Upper lobe of left lung (tissue), 6 donors: ENCODE measurements around the gene MED13L. TPM values are rescaled to one million over a fixed set of nuclear protein-coding genes. Genes with fewer than 3 reads are reported as not detected.

Experiments used
- ATAC-seq, 2 donors: fragments of 200-7000 bp; cut with Tn5 transposase; one replicate each; pipeline ENCODE4 v1.9.1; 2022; ENCODE audit warnings: mild to moderate bottlenecking in 2 of 2, moderate library complexity in 2 of 2; ENCODE audit not compliant: low FRiP score in 2 of 2
- DNase-seq, 2 donors: peaks; one replicate each; pipeline ENCODE4 v3.0.0-alpha.2; 2019 to 2020
- H3K27ac ChIP-seq, 4 donors: fragments of 200-600 bp; sonication (generic); one replicate each; pipeline ENCODE4 v1.5.1; 2016 to 2019
- H3K27me3 ChIP-seq, 4 donors: fragments of 200-600 bp; sonication (generic); one replicate each; pipeline ENCODE4 v1.5.1; 2017 to 2019
- H3K36me3 ChIP-seq, 4 donors: fragments of 200-600 bp; sonication (generic); one replicate each; pipeline ENCODE4 v1.5.1; 2016 to 2019
- H3K4me1 ChIP-seq, 4 donors: fragments of 200-600 bp; sonication (generic); one replicate each; pipeline ENCODE4 v1.5.1; 2018 to 2019
- H3K4me3 ChIP-seq, 4 donors: fragments of 200-600 bp; sonication (generic); one replicate each; pipeline ENCODE4 v1.5.1; 2017 to 2019; ENCODE audit warnings: mild to moderate bottlenecking in 2 of 4, moderate library complexity in 1 of 4
- H3K9me3 ChIP-seq, 4 donors: fragments of 200-600 bp; sonication (generic); one replicate each; pipeline ENCODE4 v1.5.1; 2018 to 2019
- CTCF ChIP-seq, 6 experiments: fragments of 450-650 bp in 4 of 6; fragments of 200-600 bp in 2 of 6; sonication (generic) in 2 of 6; IDR thresholded peaks; one replicate each; pipeline ENCODE4 v1.5.1; 2016 to 2019; ENCODE audit warnings: antibody characterized with exemption in 6 of 6
- EP300 ChIP-seq, 4 donors: sonication (generic); formaldehyde crosslinking; IDR thresholded peaks; one replicate each; pipeline ENCODE4 v1.5.1; 2017; ENCODE audit warnings: antibody characterized with exemption in 4 of 4, control low read depth in 2 of 4
- POLR2A ChIP-seq, 4 donors: fragments of 450-650 bp; IDR thresholded peaks; one replicate each; pipeline ENCODE4 v1.5.1; 2016 to 2017; ENCODE audit warnings: antibody characterized with exemption in 4 of 4, mild to moderate bottlenecking in 2 of 4
- POLR2AphosphoS5 ChIP-seq, 2 donors: sonication (generic); formaldehyde crosslinking; IDR thresholded peaks; one replicate each; pipeline ENCODE4 v1.5.1; 2017; ENCODE audit warnings: antibody characterized with exemption in 2 of 2
- WGBS, 2 donors: methylation state at CpG; one replicate each; pipeline ENCODE4 v1.1.5; 2017 to 2018; 5-methylcytosine and 5-hydroxymethylcytosine counted together
- total RNA-seq, 6 donors: library from RNA; depleted of rRNA in 4 of 6; stranded (reverse); fragments of >200 nt in 4 of 6; gene quantifications; one replicate each; pipeline versions ENCODE4 v1.1.0 to v1.2.1, GENCODE V29; 2016 to 2021
- donor health status: DM: no; HTN: no; CAD: no; lungs with moderate emphysema.
- donor health status: DM: no; HTN: yes; CAD: no; lungs with severe emphysema.

Gene MED13L
- total RNA-seq, 6 donors from 2014 or later: 96.6 to 178 (median 124) TPM

- TF ChIP-seq EP300 (IDR thresholded peaks at IDR 0.05): no peak
- TF ChIP-seq POLR2A (IDR thresholded peaks at IDR 0.05): no peak
- no peak for TF ChIP-seq CTCF (IDR thresholded peaks at IDR 0.05)
- H3K36me3 ChIP-seq: no peaks in the 10 kb centered on the region
- H3K4me3 ChIP-seq: no peak overlapping the region
- H3K9me3 ChIP-seq: no peaks in the 10 kb centered on the region
- H3K4me1 ChIP-seq: peaks cover 30 to 41% (median 38%) of the 10 kb centered on the region in 4 donors
- DNase-seq: no peak
- H3K27me3 ChIP-seq: no peaks in the 10 kb centered on the region
- H3K27ac ChIP-seq: no peak overlapping the region
- no peak for ATAC-seq
These were observed 29.1 kb downstream of the MED13L start for GRCh38 chr12:116248433-116248832.

GRCh38 chr12:116247377-116247776 is 30.1 kb downstream of the MED13L start:
- Histone ChIP-seq H3K9me3 (no peaks in the 10 kb centered on the region), H3K4me1 (peaks cover 36 to 47% (median 44%) of the 10 kb centered on the region in 4 donors), H3K4me3 (no peak overlapping the region), H3K27me3 (no peaks in the 10 kb centered on the region), H3K36me3 (no peaks in the 10 kb centered on the region), H3K27ac (no peak overlapping the region)
- no peak for TF ChIP-seq POLR2AphosphoS5 (IDR thresholded peaks at IDR 0.05)
- no peak for TF ChIP-seq CTCF (IDR thresholded peaks at IDR 0.05)
- no peak for TF ChIP-seq POLR2A (IDR thresholded peaks at IDR 0.05)
- TF ChIP-seq EP300 (IDR thresholded peaks at IDR 0.05): no peak
- ATAC-seq: no peak
- no peak for DNase-seq
- WGBS, 2 donors: 77 to 79% methylated on average over 3 of the region's 3 CpGs

- ATAC-seq (no peak), DNase-seq (no peak)
- Histone ChIP-seq H3K27ac (no peak overlapping the region), H3K36me3 (no peaks in the 10 kb centered on the region), H3K4me3 (no peak overlapping the region), H3K4me1 (peaks cover 37 to 49% (median 45%) of the 10 kb centered on the region in 4 donors), H3K9me3 (no peaks in the 10 kb centered on the region), H3K27me3 (no peaks in the 10 kb centered on the region)
- WGBS, 2 donors: 69 to 75% methylated on average over 3 to 4 of the region's 5 CpGs
- no peak for TF ChIP-seq POLR2AphosphoS5 (IDR thresholded peaks at IDR 0.05)
These were observed 30.9 kb downstream of the MED13L start for GRCh38 chr12:116246490-116247179.

- no peak for ATAC-seq
- no peaks in the 10 kb centered on the region for H3K9me3 ChIP-seq
- WGBS, 2 donors: 93% methylated on average over 2 of the region's 2 CpGs
- no peak overlapping the region for H3K4me3 ChIP-seq
- no peak overlapping the region for H3K27ac ChIP-seq
- TF ChIP-seq POLR2AphosphoS5 (IDR thresholded peaks at IDR 0.05): no peak
- no peak for TF ChIP-seq CTCF (IDR thresholded peaks at IDR 0.05)
- TF ChIP-seq POLR2A (IDR thresholded peaks at IDR 0.05): no peak
- no peak for TF ChIP-seq EP300 (IDR thresholded peaks at IDR 0.05)
- no peak for DNase-seq
- H3K4me1 ChIP-seq: peaks cover 42 to 62% (median 55%) of the 10 kb centered on the region in 4 donors
- H3K36me3 ChIP-seq: no peaks in the 10 kb centered on the region
- no peaks in the 10 kb centered on the region for H3K27me3 ChIP-seq
These were observed 32.3 kb downstream of the MED13L start for GRCh38 chr12:116245189-116245588.

GRCh38 chr12:116244474-116245090 is 32.9 kb downstream of the MED13L start:
- peak overlapping the region in 1 of 4 donors; percentile 4 for H3K27ac ChIP-seq
- H3K9me3 ChIP-seq: no peaks in the 10 kb centered on the region
- ATAC-seq: peak in 1 of 2 donors; percentile 19
- no peaks in the 10 kb centered on the region for H3K36me3 ChIP-seq
- H3K27me3 ChIP-seq: no peaks in the 10 kb centered on the region
- peaks cover 42 to 62% (median 55%) of the 10 kb centered on the region in 4 donors for H3K4me1 ChIP-seq
- no peak overlapping the region for H3K4me3 ChIP-seq
- WGBS, 2 donors: 82 to 87% methylated on average over 6 of the region's 6 CpGs
- DNase-seq: no peak
- no peak for TF ChIP-seq EP300 (IDR thresholded peaks at IDR 0.05)
- TF ChIP-seq POLR2AphosphoS5 (IDR thresholded peaks at IDR 0.05): no peak
- TF ChIP-seq CTCF (IDR thresholded peaks at IDR 0.05): no peak
- TF ChIP-seq POLR2A (IDR thresholded peaks at IDR 0.05): no peak
